Bladder microvascular endothelial cell (primary cell): ENCODE data around the gene UCN2. TPM values are rescaled to one million over a fixed set of nuclear protein-coding genes. Genes with fewer than 3 reads are reported as not detected.

Source experiments
- total RNA-seq: library from RNA; depleted of rRNA; stranded (reverse); fragments of >200 nt; gene quantifications from 2 replicates; pipeline ENCODE4 v1.2.3, GENCODE V29; 2014

The UCN2 gene, protein sequence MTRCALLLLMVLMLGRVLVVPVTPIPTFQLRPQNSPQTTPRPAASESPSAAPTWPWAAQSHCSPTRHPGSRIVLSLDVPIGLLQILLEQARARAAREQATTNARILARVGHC
- total RNA-seq: not detected in 2 replicates

DNA sequence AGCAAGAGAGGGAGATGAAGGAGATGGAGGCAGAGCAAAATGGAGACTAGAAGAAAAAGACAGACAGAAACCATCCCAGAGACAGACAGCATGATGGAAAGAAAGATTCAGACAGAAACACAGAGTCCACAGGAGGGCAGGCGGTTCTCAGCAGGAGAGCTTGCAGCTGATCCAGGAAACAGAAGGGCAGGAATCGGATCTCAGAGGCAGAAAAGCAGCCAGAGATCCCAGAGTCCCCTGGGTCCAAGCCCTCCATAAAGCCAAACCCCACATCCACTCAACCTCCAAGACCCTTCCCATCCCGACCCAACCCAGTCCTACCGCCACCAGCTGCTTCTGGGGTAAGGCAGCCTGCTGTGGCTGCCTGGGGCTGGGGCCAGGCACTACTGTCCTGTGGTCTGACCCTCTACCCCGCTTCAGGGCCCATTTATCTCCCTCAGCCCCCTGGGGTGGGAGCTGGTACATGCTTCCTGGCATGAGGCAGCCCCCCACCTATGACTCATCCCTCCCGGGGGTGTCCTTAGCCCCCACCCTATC lies at the start of gene UCN2:
Gene UCN2, minus strand, starts transcription at position 400 of the 537 bp plus-strand sequence. CDS start 657 bp downstream, outside the sequence.

DNA sequence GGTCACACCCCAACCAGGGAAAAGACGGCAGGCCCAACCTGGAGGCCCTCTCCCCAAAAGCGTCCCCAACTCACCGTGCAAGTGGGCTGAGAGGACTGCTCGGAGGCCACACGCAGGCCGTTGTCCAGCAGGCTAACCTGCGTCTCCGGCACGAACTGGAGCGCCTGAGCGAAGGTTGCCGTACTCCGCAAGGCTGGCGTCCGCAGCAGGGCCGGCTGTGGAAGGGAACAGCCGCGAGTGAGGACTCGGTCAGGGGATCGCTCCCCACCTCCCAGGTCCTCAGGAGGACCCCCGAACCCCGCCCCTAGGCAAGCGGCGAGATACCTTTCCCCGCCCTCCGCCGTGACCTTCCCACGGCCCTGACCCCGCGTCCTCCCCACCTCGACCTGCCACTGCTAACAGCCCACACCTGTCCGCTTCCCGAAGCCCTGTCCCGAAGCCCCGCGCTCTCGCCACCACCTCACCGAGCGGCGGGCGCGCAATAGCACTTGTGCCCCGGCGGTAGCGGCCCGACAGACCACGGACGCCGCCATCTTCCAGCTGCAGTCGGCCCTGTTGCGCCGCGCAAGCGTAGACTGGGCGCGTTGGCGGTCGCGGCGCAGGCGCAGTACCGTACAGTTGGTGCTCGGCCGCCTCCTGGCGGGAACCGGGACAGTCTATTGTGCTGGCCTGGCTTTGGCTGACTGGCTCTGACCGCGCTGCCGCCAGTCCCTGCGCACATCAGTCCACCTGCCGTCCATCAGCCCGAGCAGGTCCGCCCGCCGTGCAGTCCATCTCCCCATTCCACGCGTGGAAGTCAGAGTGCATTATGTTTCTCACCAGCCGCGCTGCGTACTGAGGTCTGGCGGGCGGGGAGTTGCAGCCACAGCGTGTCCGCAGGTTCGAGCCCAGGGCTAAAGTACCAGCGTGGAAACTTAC lies 45.8 kb upstream of the UCN2 start, which contains the start of gene UQCRC1:
Gene UQCRC1, minus strand, starts transcription at position 559 of the 918 bp plus-strand sequence. Its CDS starts 26 bp downstream, at position 533.

GRCh38 chr3:48595075-48595525 lies 31.5 kb upstream of the UCN2 start, which contains the start of gene COL7A1:
COL7A1 (minus strand) TSS chr3:48595329; CDS start chr3:48595159, 170 bp downstream.

GRCh38 chr3:48556796-48557626 lies 6.6 kb downstream of the UCN2 start, which contains the start of gene PFKFB4:
PFKFB4 (minus strand) TSS chr3:48556803; CDS start chr3:48556777, 26 bp downstream.

Other genes starting within 250 kb of the UCN2 start
- gene SPINK8, start 230.1 kb downstream of the UCN2 start, total RNA-seq: not detected in 2 replicates
- gene FBXW12, start 191.6 kb downstream of the UCN2 start, total RNA-seq: not detected in 2 replicates
- gene PLXNB1, start 133.7 kb downstream of the UCN2 start, total RNA-seq: 8.6 and 46.9 TPM in 2 replicates
- gene CCDC51, start 123.7 kb downstream of the UCN2 start, total RNA-seq: 10.7 and 13.1 TPM in 2 replicates
- gene TMA7, start 123.5 kb downstream of the UCN2 start, total RNA-seq: 185 and 357 TPM in 2 replicates
- 5.0 and 6.5 TPM in 2 replicates for gene ATRIP, start 117.0 kb downstream of the UCN2 start, total RNA-seq
- gene SHISA5, start 59.6 kb downstream of the UCN2 start, total RNA-seq: 93.1 and 126 TPM in 2 replicates
- 1.4 and 1.5 TPM in 2 replicates for gene PFKFB4, start 7.0 kb downstream of the UCN2 start, total RNA-seq
- gene COL7A1, start 31.5 kb upstream of the UCN2 start, total RNA-seq: 0.25 and 0.32 TPM in 2 replicates
- 245 and 256 TPM in 2 replicates for gene UQCRC1, start 45.9 kb upstream of the UCN2 start, total RNA-seq
- gene TMEM89, start 58.0 kb upstream of the UCN2 start, total RNA-seq: not detected in 2 replicates
- 20.2 and 23.0 TPM in 2 replicates for gene SLC26A6, start 71.7 kb upstream of the UCN2 start, total RNA-seq
- 0.49 and 0.82 TPM in 2 replicates for gene CELSR3, start 99.1 kb upstream of the UCN2 start, total RNA-seq
- 4.7 and 7.9 TPM in 2 replicates for gene NCKIPSD, start 122.1 kb upstream of the UCN2 start, total RNA-seq
- 28.7 and 62.6 TPM in 2 replicates for gene IP6K2, start 153.4 kb upstream of the UCN2 start, total RNA-seq